Activated CD4-positive, alpha-beta T cell treated with anti-CD3 and anti-CD28 coated beads, Interleukin-2, amount 50 U/mL, for 48 hours (primary cell): ENCODE data around the gene OXER1.
"Not testable (repeated sequence)": the region's sequence is repeated elsewhere in the genome, so short reads cannot be mapped to it uniquely, and the experiment has no call there.

Source experiments
- DNase-seq, 2 experiments: peaks; one replicate each; pipeline ENCODE4 v3.0.0-alpha.2; 2020

Gene OXER1

GRCh38 chr2:42747422-42747821 is 16.5 kb downstream of the OXER1 start:
- no peak for DNase-seq

- no peak for DNase-seq
Observed at GRCh38 chr2:42744545-42745082, 19.3 kb downstream of the OXER1 start.

GRCh38 chr2:42743659-42743990 is 20.3 kb downstream of the OXER1 start:
- no peak for DNase-seq

- no peak for DNase-seq
Observed at GRCh38 chr2:42742740-42743658, 20.9 kb downstream of the OXER1 start.

- DNase-seq = no peak
Observed at GRCh38 chr2:42741140-42741539, 22.8 kb downstream of the OXER1 start.

- no peak for DNase-seq
Observed at GRCh38 chr2:42736598-42737322, 27.2 kb downstream of the OXER1 start.

- DNase-seq = no peak
Observed at GRCh38 chr2:42733852-42734251, 30.1 kb downstream of the OXER1 start.

- not testable (repeated sequence) for DNase-seq
Observed at GRCh38 chr2:42731316-42731715, 32.6 kb downstream of the OXER1 start.

- no peak for DNase-seq
Observed at GRCh38 chr2:42726680-42727079, 37.3 kb downstream of the OXER1 start.

- DNase-seq = no peak
Observed at GRCh38 chr2:42725657-42726056, 38.3 kb downstream of the OXER1 start.

GRCh38 chr2:42724886-42725285 is 39.0 kb downstream of the OXER1 start:
- no peak for DNase-seq

- no peak for DNase-seq
Observed at GRCh38 chr2:42723465-42723864, 40.5 kb downstream of the OXER1 start.

GRCh38 chr2:42722320-42723190 is 41.4 kb downstream of the OXER1 start:
- peak; percentile 23 to 34 for DNase-seq

- no peak for DNase-seq
Observed at GRCh38 chr2:42721898-42722297, 42.0 kb downstream of the OXER1 start.

GRCh38 chr2:42714686-42715085 is 49.2 kb downstream of the OXER1 start:
- DNase-seq = no peak

- no peak for DNase-seq
Observed at GRCh38 chr2:42713920-42714319, 50.0 kb downstream of the OXER1 start.

- DNase-seq = no peak
Observed at GRCh38 chr2:42712934-42713333, 51.0 kb downstream of the OXER1 start.
